ENCODE measurements around the gene YTHDC1.

DNA sequence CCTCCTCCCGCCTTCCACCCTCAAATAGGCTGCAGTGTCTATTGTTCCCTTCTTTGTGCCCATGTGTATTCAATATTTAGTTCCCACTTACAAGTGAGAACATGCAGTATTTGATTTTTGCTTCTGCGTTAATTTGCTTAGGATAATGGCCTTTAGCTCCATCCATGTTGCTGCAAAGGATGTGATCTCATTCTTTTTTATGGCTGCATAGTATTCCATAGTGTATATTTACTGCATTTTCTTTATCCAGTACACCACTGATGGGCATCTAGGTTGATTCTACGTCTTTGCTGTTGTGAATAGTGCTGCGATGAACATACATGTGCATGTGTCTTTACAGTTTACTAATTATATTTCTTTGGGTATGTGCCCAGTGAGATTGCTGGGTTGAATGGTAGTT lies 52.8 kb downstream of the YTHDC1 start:
- TF ChIP-seq, protein P1, sequence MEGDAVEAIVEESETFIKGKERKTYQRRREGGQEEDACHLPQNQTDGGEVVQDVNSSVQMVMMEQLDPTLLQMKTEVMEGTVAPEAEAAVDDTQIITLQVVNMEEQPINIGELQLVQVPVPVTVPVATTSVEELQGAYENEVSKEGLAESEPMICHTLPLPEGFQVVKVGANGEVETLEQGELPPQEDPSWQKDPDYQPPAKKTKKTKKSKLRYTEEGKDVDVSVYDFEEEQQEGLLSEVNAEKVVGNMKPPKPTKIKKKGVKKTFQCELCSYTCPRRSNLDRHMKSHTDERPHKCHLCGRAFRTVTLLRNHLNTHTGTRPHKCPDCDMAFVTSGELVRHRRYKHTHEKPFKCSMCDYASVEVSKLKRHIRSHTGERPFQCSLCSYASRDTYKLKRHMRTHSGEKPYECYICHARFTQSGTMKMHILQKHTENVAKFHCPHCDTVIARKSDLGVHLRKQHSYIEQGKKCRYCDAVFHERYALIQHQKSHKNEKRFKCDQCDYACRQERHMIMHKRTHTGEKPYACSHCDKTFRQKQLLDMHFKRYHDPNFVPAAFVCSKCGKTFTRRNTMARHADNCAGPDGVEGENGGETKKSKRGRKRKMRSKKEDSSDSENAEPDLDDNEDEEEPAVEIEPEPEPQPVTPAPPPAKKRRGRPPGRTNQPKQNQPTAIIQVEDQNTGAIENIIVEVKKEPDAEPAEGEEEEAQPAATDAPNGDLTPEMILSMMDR (IDR thresholded peaks at IDR 0.05), result no peak
- TF ChIP-seq POLR2A (IDR thresholded peaks at IDR 0.05) (no peak), EP300 (IDR thresholded peaks at IDR 0.05) (no peak)
